Heart right ventricle (tissue), 16 donors: ENCODE data around the gene RELT. TPM values are rescaled to one million over a fixed set of nuclear protein-coding genes. Genes with fewer than 3 reads are reported as not detected.

ENCODE experiments used
- ATAC-seq, 8 donors: fragments of 200-7000 bp; cut with Tn5 transposase; one replicate each; pipeline ENCODE4 v1.9.1; 2020; ENCODE audit warnings: mild to moderate bottlenecking in 8 of 8, moderate library complexity in 8 of 8, moderate number of reproducible peaks in 1 of 8
- DNase-seq, 2 donors: peaks; one replicate each; pipeline ENCODE4 v3.0.0-alpha.2; 2020
- H3K27ac ChIP-seq, 10 donors: fragments of 200-600 bp; sonication (generic) in 2 of 10; one replicate each; pipeline versions ENCODE4 v1.5.0 to v1.8.0; 2020 to 2022; ENCODE audit warnings: mild to moderate bottlenecking in 3 of 10
- H3K27me3 ChIP-seq, 7 donors: fragments of 200-600 bp; one replicate each; pipeline ENCODE4 v1.8.0; 2021 to 2022; ENCODE audit warnings: mild to moderate bottlenecking in 2 of 7
- H3K36me3 ChIP-seq, 9 donors: fragments of 200-600 bp; sonication (generic) in 1 of 9; one replicate each; pipeline versions ENCODE4 v1.5.0 to v1.8.0; 2020 to 2022; ENCODE audit warnings: mild to moderate bottlenecking in 2 of 9
- H3K4me1 ChIP-seq, 9 donors: fragments of 200-600 bp; sonication (generic) in 1 of 9; one replicate each; pipeline versions ENCODE4 v1.5.0 to v1.8.0; 2020 to 2022; ENCODE audit warnings: mild to moderate bottlenecking in 4 of 9
- H3K4me3 ChIP-seq, 10 donors: fragments of 200-600 bp; sonication (generic) in 2 of 10; one replicate each; pipeline versions ENCODE4 v1.5.0 to v1.8.0; 2020 to 2022; ENCODE audit warnings: mild to moderate bottlenecking in 7 of 10, moderate library complexity in 2 of 10
- H3K9me3 ChIP-seq, 11 donors: fragments of 200-600 bp in 10 of 11; sonication (generic) in 2 of 11; one replicate each; pipeline versions ENCODE4 v1.5.0 to v1.8.0; 2013 to 2022; ENCODE audit warnings: mild to moderate bottlenecking in 2 of 11, control low read depth in 1 of 11, moderate library complexity in 1 of 11
- CTCF ChIP-seq, 9 donors: fragments of 200-600 bp; sonication (generic) in 2 of 9; IDR thresholded peaks; one replicate each; pipeline versions ENCODE4 v1.5.0 to v1.8.0; 2021 to 2022; ENCODE audit warnings: antibody characterized with exemption in 9 of 9, mild to moderate bottlenecking in 5 of 9, moderate library complexity in 1 of 9
- WGBS, 2 donors: extraction: QIAGEN DNeasy Blood & Tissue Kit; methylation state at CpG; one replicate each; pipeline ENCODE4 v1.1.7; 2013; ENCODE audit warnings: inconsistent platforms in 1 of 2; 5-methylcytosine and 5-hydroxymethylcytosine counted together
- intact Hi-C, 10 donors: fragments of 100-400 bp; cut with DNase I; formaldehyde crosslinking; loops; one replicate each; pipeline versions ENCODE4 v1.11.1 to v1.14.2; 2022
- polyA plus RNA-seq, 2 donors: library from polyadenylated mRNA; stranded (reverse); fragments of 200-250 nt; gene quantifications; one replicate each; pipeline ENCODE4 v1.2.3, GENCODE V29; 2013
- total RNA-seq, 10 donors: library from RNA; stranded (reverse); fragmentation: NEBNext Ultra II Directional in 3 of 10; extraction: Animal tissue kit (Norgen Biotek cat#: 25700) in 3 of 10; gene quantifications; one replicate each; pipeline versions ENCODE4 v1.2.1 to v1.2.4, GENCODE V29; 2021 to 2023
- donor health status: Arrhythmogenic right ventricular cardiomyopathy.
- donor health status: ischemic (EF 13 %, LVEDD 7.1; RV severe dilation, severe dysfunction).
- donor health status: healthy with polysubstance abuse.
- donor health status: DM: no; HTN: yes; CAD: no.
- donor health status: DM: no; HTN: no; CAD: no.
- donor health status: ischemic (EF 25% LVEDD 6.9; RV normal size, moderate dysfunction).
- donor health status: ischemic (EF 25% LVEDD 5.7; RV mildly dilated, moderate dysfunction).
- donor health status: healthy.
- donor health status: DM: yes; HTN: yes; CAD: no.
- donor health status: Ischemic cardiomyopathy.
- donor health status: ischemic (EF 35%, LVEDD 5.7; RV mildly dilated, moderate dysfunction).
- donor health status: nonischemic (EF 11% LVEDD 7.7; RV severe dilation, severe dysfunction).
- donor health status: DM: yes; HTN: yes; CAD: no.
- donor health status: PGD.
- donor health status: ischemic (EF 29% LVEDD 5.4; RV normal size, mild dysfunction).
- donor health status: nonischemic (EF 23%, LVEDD 6.1; RV moderate dilation, normal function).

RELT gene
- total and polyA plus RNA-seq, 12 donors = 1.0 to 9.2 (median 2.7) TPM

- WGBS, 2 donors = 83% methylated on average over 5 of the region's 5 CpGs
- ATAC-seq (no peak), DNase-seq (no peak)
- peaks cover 8 to 65% (median 30%) of the 10 kb centered on the region in 9 donors for H3K4me1 ChIP-seq
- H3K36me3 ChIP-seq = peaks cover 0 to 36% (median 6%) of the 10 kb centered on the region in 9 donors
- H3K9me3 ChIP-seq = no peaks in the 10 kb centered on the region
- intact Hi-C loops = loop anchor here in 1 of 10 donors (5.0 kb wide), 1 partner anchor 47 kb away; no protein-coding TSS in a partner anchor
- no peaks in the 10 kb centered on the region for H3K27me3 ChIP-seq
- no peak overlapping the region for H3K4me3 ChIP-seq
- H3K27ac ChIP-seq = no peak overlapping the region
- TF ChIP-seq CTCF (IDR thresholded peaks at IDR 0.05) = no peak
Measured at GRCh38 chr11:73345481-73346160, 30.6 kb upstream of the RELT start.

GRCh38 chr11:73346186-73346935 is 29.8 kb upstream of the RELT start:
- peaks cover 8 to 64% (median 34%) of the 10 kb centered on the region in 9 donors for H3K4me1 ChIP-seq

GRCh38 chr11:73347067-73347466 is 29.1 kb upstream of the RELT start:
- no peak overlapping the region for H3K27ac ChIP-seq
- H3K4me1 ChIP-seq = peaks cover 8 to 61% (median 32%) of the 10 kb centered on the region in 9 donors
- no peaks in the 10 kb centered on the region for H3K9me3 ChIP-seq
- intact Hi-C loops = loop anchor here in 1 of 10 donors (5.0 kb wide), 1 partner anchor 45 kb away; no protein-coding TSS in a partner anchor
- DNase-seq (no peak), ATAC-seq (no peak)
- 88 to 91% methylated on average over 12 of the region's 12 CpGs for WGBS, 2 donors
- H3K27me3 ChIP-seq = no peaks in the 10 kb centered on the region
- H3K36me3 ChIP-seq = peaks cover 0 to 36% (median 6%) of the 10 kb centered on the region in 9 donors
- no peak overlapping the region for H3K4me3 ChIP-seq
- TF ChIP-seq CTCF (IDR thresholded peaks at IDR 0.05) = no peak

More at GRCh38 chr11:73346186-73346935, 29.8 kb upstream of the RELT start:
- DNase-seq (no peak), ATAC-seq (no peak)
- no peaks in the 10 kb centered on the region for H3K27me3 ChIP-seq
- TF ChIP-seq CTCF (IDR thresholded peaks at IDR 0.05) = no peak
- no peaks in the 10 kb centered on the region for H3K9me3 ChIP-seq
- H3K36me3 ChIP-seq = peaks cover 0 to 36% (median 6%) of the 10 kb centered on the region in 9 donors
- 75 to 81% methylated on average over 7 to 10 of the region's 10 CpGs for whole genome bisulfite sequencing, 2 donors
- H3K4me3 ChIP-seq = no peak overlapping the region
- H3K27ac ChIP-seq = no peak overlapping the region
- intact Hi-C loops = loop anchor here in 1 of 10 donors (5.0 kb wide), 1 partner anchor 46 kb away; no protein-coding TSS in a partner anchor

DNA sequence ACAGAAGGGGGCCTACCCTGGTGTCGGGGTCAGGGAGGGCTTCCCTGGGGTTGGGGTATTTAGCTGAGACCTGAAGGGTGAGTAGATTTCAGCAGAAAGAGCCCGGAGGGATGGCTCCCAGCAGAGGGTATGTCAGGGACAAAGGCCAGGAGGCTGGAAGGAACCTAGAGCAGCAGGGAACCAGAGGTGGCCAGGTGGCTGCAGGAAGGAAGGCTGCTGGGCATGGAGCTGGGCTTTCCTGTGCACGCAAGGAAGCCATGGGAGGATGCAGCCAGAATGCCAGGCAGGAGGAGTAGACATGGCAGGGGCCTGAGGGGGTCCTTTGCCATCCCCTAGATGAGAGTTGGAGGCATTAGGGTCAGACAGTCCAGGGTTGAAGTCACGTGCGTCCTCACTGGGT is 27.4 kb upstream of the RELT start:
- no peak for DNase-seq
- Histone ChIP-seq H3K27me3 (no peaks in the 10 kb centered on the region), H3K27ac (no peak overlapping the region), H3K36me3 (peaks cover 0 to 53% (median 10%) of the 10 kb centered on the region in 9 donors), H3K4me1 (peaks cover 5 to 45% (median 21%) of the 10 kb centered on the region in 9 donors), H3K4me3 (no peak overlapping the region), H3K9me3 (no peaks in the 10 kb centered on the region)
- 81 to 89% methylated on average over 5 of the region's 5 CpGs for WGBS, 2 donors
- TF ChIP-seq CTCF (IDR thresholded peaks at IDR 0.05) = no peak
- intact Hi-C loops = loop anchor here in 2 of 10 donors (2.0 to 5.0 kb wide), 2 partner anchors 43 to 44 kb away; no protein-coding TSS in a partner anchor
- ATAC-seq = no peak
